ENCODE data around the gene PSTPIP2. TPM values are rescaled to one million over a fixed set of nuclear protein-coding genes. Genes with fewer than 3 reads are reported as not detected.

Gene PSTPIP2
- total and polyA plus RNA-seq, 2 of the 4 experiments (the other 2 are of a cell fraction): 10.4 to 12.4 TPM

DNA sequence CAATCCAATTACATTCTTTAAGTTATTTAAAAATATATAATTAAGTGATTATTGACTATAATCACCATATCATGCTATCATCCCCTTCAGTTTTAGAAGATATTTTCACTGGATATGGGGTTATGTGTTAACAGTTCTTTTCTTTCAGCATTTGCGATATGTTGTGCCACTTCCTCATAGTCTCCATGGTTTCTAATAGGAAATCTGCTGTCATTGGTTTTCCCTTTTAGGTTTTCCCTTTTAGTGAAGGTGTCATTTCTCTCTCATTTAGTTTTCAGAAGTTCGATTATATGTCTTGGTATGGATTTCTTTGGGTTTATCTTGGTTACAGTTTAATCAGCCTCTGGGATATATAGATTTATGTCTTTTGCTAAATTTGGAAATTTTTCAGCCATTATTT is 70.2 kb downstream of the PSTPIP2 start:
- TF ChIP-seq RFX5 (IDR thresholded peaks at IDR 0.05; ENCODE audit: low read depth, low read length) (no peak), MXI1 (IDR thresholded peaks at IDR 0.05; ENCODE audit: borderline replicate concordance, low read depth, low read length) (no peak), NFE2L2 (IDR thresholded peaks at IDR 0.05; ENCODE audit: low read depth, low read length) (no peak), CEBPB (IDR thresholded peaks at IDR 0.05; ENCODE audit: low read depth, low read length) (no peak), POLR2A (IDR thresholded peaks at IDR 0.05; ENCODE audit: low read depth, low read length) (no peak), MAZ (IDR thresholded peaks at IDR 0.05; ENCODE audit: borderline replicate concordance, low read depth, low read length) (no peak), MAFK (IDR thresholded peaks at IDR 0.05; ENCODE audit: low read depth, low read length) (no peak), RCOR1 (IDR thresholded peaks at IDR 0.05; ENCODE audit: insufficient replicate concordance, low read length) (no peak), USF2 (IDR thresholded peaks at IDR 0.05; ENCODE audit: low read depth, low read length) (no peak), FOS (IDR thresholded peaks at IDR 0.05; ENCODE audit: low read depth, low read length) (no peak), SMC3 (IDR thresholded peaks at IDR 0.05; ENCODE audit: low read depth, low read length) (no peak), BHLHE40 (IDR thresholded peaks at IDR 0.05; ENCODE audit: low read depth, low read length) (no peak), ELK1 (IDR thresholded peaks at IDR 0.05; ENCODE audit: borderline replicate concordance, low read depth, low read length) (no peak), CHD1 (IDR thresholded peaks at IDR 0.05; ENCODE audit: low read depth, low read length) (no peak), RAD21 (IDR thresholded peaks at IDR 0.05; ENCODE audit: low read length) (no peak)
- TF ChIP-seq, protein P1, sequence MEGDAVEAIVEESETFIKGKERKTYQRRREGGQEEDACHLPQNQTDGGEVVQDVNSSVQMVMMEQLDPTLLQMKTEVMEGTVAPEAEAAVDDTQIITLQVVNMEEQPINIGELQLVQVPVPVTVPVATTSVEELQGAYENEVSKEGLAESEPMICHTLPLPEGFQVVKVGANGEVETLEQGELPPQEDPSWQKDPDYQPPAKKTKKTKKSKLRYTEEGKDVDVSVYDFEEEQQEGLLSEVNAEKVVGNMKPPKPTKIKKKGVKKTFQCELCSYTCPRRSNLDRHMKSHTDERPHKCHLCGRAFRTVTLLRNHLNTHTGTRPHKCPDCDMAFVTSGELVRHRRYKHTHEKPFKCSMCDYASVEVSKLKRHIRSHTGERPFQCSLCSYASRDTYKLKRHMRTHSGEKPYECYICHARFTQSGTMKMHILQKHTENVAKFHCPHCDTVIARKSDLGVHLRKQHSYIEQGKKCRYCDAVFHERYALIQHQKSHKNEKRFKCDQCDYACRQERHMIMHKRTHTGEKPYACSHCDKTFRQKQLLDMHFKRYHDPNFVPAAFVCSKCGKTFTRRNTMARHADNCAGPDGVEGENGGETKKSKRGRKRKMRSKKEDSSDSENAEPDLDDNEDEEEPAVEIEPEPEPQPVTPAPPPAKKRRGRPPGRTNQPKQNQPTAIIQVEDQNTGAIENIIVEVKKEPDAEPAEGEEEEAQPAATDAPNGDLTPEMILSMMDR (conservative IDR thresholded peaks at IDR 0.05; ENCODE audit: low read depth, low read length): no peak
- DNase-seq: no peak
- Histone ChIP-seq H3K4me3 (ENCODE audit: insufficient read depth, low read depth, low read length) (no peak overlapping the region), H3K23ac (ENCODE audit: low read depth, low read length) (no peak overlapping the region), H3K4me1 (ENCODE audit: control insufficient read depth, insufficient read depth, low read length) (no peaks in the 10 kb centered on the region), H3K36me3 (ENCODE audit: control insufficient read depth, insufficient read depth, low read length) (peaks cover 7% of the 10 kb centered on the region; the same call in 1 of the 2 replicates), H3K9me3 (ENCODE audit: control insufficient read depth, insufficient read depth, low read length) (no peaks in the 10 kb centered on the region; the same call in 1 of the 2 replicates), H2AK9ac (replicated peaks; ENCODE audit: low read depth, low read length, poor library complexity) (no peak overlapping the region), H3K27me3 (ENCODE audit: control insufficient read depth, insufficient read depth, low read length) (no peaks in the 10 kb centered on the region), H3K27ac (ENCODE audit: insufficient read depth, low read length) (no peak overlapping the region), H2BK15ac (ENCODE audit: low read depth, low read length) (no peak overlapping the region), H3K14ac (replicated peaks; ENCODE audit: low read depth, low read length) (no peak overlapping the region), H3K4me2 (ENCODE audit: low read depth, low read length) (no peak overlapping the region), H3K79me1 (ENCODE audit: low read depth in 1 of 2, low read length in 2 of 2) (no peaks in the 10 kb centered on the region), H2AFZ (replicated peaks; ENCODE audit: low read length, poor library complexity) (no peak overlapping the region), H3K4ac (ENCODE audit: low read depth, low read length) (no peak overlapping the region), H2BK20ac (ENCODE audit: low read depth, low read length) (no peak overlapping the region), H2AK5ac (ENCODE audit: low read depth, low read length) (no peak overlapping the region), H2BK5ac (ENCODE audit: low read depth, low read length, poor library complexity, severe bottlenecking) (no peak overlapping the region), H4K20me1 (ENCODE audit: insufficient read depth, low read length) (no peaks in the 10 kb centered on the region), H3K18ac (ENCODE audit: low read depth, low read length) (no peak overlapping the region), H3K56ac (ENCODE audit: extremely low read depth, insufficient read depth, low read length) (no peak overlapping the region), H4K5ac (ENCODE audit: low read depth, low read length) (no peak overlapping the region), H4K91ac (ENCODE audit: insufficient read depth, low read depth, low read length) (no peak overlapping the region), H3K9ac (ENCODE audit: low read depth, low read length) (no peak overlapping the region), H4K8ac (ENCODE audit: low read depth in 2 of 2, low read length in 2 of 2) (no peak overlapping the region), H2BK120ac (ENCODE audit: low read depth, low read length) (no peak overlapping the region), H3K9me1 (ENCODE audit: insufficient read depth, low read length) (no peaks in the 10 kb centered on the region)
- intact Hi-C loops (cut with micrococcal nuclease): no loop called here
- POLR2A ChIA-PET (ENCODE audit: unreplicated experiment): no interaction called here
- dilution Hi-C loops (cut with HindIII; ENCODE audit: low sequenced_read_pairs, unreplicated experiment): no loop called here
- BruUV-seq (replicated peaks): no TSS peak
- ATAC-seq (ENCODE audit: low read depth): no peak
- WGBS, 2 experiments (ENCODE audit: extremely low coverage in 2 of 2, insufficient read length in 1 of 2): no CpG with 5 or more reads among the region's 2 CpGs
- in situ Hi-C loops (cut with MboI; ENCODE audit: low sequenced_read_pairs): no loop called here
- CTCF ChIA-PET: no interaction called here

Data from IMR-90 (cell line).